HG02763 (cell line): ENCODE measurements around the gene CCL22.

Experiments used
- ATAC-seq: cut with Tn5 transposase; IDR thresholded peaks from one replicate; pipeline ENCODE4 v1.9.1; 2021; ENCODE audit warnings: mild to moderate bottlenecking, moderate library complexity; ENCODE audit not compliant: unreplicated experiment

The CCL22 gene

DNA sequence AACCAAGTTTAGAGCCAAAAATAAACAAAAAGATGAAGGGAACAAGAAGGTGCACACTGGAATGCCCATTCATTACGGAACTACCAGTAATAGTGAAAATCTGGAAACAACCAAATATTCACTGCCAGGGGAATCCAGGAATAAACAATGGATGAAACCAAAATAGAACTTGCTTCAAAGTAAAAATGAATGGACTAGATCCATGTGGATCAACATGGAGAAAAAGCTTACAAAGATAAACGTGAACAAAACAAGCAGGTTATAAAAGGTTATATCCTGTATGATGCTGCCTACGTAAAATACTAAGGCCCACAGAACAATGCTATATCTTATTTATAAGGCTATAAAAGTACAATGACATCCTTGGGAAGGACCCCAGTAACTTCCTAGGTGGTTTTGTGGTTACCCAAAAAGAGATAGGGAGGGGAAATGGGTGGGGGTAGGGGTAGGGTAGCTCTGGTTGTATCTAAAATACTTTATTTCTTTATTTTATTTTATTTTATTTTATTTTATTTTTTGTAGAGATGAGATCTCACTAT, 12.8 kb upstream of the CCL22 start:
- no peak for ATAC-seq

DNA sequence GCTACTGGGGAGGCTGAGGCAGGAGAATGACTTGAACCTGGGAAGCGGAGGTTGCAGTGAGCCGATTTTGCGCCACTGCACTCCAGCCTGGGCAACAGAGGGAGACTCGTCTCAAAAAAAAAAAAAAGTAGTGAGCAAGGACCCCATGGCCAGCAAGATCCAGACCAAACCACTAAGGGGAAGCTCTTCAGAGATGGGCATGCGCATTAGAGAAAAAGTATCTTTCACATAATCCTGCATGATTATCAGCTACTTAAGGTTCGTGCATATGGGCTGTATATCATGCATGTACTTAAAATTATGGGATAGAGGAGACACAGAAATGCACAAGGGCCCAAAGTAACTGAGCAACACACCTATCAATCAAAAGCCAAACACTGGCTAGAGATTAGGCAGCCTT, 10.7 kb upstream of the CCL22 start:
- ATAC-seq, result no peak

DNA sequence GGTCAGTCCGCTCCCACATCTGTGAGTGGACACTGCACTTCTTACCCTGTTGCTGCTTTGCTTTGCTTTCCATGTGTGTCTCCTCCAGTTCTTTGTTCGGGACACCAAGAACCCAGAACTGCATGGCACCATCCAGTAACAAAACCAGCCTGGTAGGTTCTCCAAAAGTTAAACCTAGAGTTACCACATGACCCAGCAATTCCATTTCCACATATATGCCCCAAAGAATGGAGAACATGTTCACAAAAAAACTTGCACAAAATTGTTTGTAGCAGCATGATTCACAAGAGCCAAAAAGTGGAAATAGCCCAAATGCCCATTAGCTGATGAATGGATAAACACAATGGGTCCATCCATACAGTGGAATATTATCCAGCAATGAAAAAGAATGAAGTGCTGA, 10.3 kb upstream of the CCL22 start:
- no peak for ATAC-seq

DNA sequence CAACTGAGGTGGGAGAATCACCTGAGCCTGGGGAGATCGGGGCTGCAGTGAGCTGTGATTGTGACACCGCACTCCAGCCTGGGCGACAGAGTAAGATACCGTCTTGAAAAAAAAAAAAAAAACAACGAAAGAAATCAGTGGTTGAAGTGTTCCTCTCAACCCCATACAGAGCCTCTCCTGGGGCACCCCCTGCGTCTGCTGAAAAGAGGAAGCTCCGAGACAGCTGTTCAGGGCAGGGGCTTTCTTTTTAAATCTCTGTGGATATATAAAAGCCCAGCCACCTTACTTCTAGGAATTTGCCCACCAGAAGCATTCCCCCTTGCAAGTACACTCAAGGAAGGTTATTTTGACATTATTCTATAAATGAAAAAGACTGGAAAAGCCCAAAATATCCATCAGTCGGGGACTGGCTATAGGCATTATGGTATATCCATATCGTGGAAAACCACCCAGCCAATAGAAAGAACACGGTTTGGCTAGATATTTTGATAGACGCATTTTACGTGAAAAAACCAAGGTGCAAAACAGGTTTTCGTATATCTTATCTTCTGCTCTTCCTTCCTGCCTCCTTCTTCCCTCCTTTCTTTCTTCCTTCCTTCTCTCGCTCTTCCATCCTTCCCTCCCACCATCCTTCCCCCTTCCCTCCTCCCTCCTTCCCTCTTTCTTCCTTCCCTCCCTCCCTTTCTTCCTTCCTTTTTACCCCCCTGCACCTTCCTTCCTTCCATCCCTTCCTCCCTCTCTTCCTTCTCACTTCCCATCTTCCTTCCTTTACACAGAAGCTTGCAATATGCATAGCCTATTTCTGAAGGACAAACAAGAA, 9.2 kb upstream of the CCL22 start:
- peak; percentile 88 for ATAC-seq

DNA sequence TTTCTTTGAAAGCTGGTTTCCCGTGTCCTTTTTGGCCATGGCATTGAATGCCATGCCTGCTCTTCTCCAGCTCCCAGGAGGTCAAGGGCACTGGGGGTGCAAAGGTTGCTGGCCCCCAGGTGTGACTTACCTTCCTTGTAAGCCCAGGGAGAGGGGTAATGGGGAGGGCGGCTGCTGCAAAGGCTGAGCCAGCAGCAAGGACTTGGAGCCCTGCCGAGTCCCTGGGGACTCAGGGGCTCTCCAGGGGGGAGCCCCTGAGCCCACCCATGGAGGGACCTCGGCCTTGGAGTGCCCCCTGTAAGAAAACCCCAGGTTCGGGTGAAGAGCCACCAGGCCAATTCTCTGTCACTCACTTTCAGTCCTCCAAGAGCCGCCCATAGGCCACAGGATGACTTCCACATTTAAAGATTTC, 5.9 kb upstream of the CCL22 start:
- no peak for ATAC-seq

DNA sequence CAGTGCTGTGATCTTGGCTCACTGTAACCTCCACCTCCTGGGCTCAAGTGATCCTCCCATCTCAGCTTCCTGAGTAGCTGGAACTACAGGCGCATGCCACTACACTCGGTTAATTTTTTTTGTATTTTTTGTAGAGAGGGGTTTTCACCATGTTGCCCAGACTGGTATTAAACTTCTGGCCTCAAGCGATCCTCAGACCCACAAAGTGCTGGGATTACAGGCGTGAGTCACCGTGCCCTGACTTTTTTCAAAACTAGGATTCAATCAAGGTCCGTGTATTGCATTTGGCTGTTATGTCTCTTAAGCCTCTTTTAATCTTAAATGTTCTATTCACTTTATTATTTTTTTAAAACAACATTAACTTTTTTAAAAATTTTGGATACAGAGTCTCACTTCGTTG, 4.3 kb upstream of the CCL22 start:
- no peak for ATAC-seq

DNA sequence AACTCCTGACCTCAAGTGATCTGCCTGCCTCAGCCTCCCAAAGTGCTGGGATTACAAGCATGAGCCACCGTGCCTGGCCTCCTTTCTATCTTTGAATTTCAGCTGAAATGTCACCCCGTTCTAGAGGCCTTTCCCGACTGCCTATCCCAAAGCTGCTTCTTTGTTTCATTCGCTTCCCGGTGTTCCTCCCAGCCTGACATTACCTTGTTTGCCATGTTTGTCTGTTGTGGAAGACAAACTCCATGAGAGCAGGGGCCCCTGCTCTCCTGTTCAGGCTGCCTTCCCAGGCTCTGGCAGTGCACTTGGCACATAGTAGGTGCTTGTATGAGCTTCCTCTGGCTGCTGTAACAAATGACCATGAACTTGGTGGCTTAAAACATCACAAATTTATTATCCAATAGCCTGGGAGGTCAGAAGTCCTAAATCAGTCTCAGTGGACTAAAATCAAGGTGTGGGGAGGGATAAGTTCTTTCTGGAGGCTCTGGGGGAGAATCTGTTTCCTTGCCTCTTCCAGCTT, 2.6 kb upstream of the CCL22 start:
- ATAC-seq, result no peak

DNA sequence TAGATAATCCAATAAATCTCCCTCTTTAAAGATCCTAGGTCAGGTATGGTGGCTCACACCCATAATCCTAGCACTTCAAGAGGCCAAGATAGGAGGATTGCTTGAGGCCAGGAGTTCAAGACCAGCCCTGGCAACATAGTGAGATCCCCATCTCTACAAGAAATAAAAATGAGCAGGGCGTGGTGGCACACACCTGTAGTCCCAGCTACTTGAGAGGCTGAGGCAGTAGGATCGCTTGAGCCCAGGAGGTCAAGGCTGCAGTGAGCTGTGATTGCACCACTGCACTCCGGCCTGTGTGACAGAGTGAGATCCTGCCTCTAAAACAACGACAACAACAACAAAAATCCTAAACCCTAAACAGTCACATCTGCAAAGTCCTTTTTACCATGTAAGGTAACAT, 2.0 kb upstream of the CCL22 start:
- ATAC-seq, result no peak

DNA sequence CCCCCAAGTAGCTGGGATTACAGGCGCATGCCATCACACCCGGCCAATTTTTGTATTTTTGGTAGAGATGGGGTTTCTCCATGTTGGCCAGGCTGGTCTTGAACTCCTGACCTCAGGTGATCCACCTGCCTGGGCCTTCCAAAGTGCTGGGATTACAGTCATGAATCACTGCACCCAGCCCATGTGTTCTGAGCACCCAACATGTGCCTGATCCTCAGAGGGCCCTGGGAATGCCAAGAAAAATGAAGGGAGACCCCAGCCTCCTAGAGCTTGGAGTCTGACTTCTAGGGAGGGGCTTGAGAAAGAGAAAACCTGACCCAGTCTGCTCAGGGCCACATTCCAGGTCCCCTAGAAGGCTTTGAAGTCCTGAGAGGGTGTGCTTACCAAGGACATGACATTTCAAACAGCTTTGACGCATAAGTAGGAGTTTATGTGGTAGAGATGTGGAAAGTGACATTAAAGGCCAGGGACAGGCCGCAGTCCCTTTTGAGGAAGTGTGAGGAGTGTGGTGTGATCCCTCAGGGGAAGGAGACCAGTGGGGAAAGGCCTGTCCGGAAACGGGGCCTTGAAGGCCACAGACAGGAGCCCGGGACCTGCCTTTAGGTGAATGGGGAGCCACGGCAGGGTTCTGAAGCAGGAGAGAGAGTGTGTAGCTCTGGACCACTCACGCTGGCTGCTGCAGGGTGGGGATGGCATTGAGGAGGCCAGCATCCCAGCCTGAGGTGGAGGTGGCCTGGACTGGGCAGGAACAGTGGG, 1.1 kb upstream of the CCL22 start:
- no peak for ATAC-seq

DNA sequence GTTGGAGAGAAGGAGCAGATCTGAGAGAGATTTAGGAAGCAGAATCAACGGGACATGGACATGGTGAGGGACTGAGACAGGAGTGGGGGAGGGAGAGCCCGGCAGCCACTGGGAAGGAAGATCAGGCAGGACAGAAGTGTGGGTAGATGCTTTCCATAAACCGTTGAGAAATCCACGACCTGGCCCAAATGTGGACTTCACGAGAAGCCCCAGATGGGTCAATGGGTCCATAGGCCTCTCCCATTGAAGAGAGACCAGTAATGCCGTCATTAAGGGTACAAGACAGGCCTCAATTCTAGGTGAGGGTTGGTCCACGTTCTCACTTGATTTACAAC, 530 bp upstream of the CCL22 start:
- no peak for ATAC-seq

DNA sequence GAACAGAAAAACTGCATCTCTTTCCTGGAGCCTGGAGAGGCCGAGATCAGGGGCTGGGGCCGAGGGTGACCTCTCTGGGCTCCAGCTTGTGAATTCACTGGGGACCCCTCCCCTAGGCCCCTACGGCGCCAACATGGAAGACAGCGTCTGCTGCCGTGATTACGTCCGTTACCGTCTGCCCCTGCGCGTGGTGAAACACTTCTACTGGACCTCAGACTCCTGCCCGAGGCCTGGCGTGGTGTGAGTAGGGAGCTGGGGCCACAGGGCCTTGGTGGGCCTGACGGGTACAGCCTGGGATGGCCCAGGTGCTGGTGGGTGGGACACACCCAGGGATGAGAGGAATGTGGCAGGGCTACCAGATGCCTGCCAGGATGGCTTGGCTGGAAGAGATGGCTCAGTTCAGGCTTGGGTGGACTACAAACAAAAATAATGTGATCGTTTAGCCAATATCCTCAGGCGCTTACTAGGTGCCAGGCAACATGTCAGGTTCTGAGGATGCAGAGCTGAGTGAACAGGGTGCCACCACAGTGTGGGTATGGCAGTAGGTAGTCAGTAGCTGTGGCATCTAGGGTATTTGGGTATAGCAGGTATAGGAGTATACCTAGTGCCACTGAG, 1.8 kb downstream of the CCL22 start:
- no peak for ATAC-seq

DNA sequence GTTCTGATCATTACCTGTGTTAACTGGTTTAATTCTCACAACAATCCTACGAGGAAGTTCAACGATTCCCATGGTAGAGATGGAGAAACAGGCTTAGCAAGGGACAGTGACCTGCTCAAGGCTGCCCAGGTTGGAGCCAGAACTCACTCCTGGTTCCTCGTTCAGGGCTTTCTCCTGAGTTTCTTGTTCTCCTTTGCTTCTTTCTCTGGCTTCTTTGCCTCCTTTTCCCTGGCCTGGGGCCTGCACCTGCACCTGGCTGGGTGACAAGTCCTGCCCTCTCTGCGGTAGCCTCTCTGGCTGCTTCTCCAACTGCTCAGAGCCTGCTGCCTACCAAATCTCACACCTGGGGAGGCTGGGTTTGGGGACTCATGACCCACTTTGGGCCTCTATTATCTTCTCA, 2.8 kb downstream of the CCL22 start:
- ATAC-seq, result no peak

DNA sequence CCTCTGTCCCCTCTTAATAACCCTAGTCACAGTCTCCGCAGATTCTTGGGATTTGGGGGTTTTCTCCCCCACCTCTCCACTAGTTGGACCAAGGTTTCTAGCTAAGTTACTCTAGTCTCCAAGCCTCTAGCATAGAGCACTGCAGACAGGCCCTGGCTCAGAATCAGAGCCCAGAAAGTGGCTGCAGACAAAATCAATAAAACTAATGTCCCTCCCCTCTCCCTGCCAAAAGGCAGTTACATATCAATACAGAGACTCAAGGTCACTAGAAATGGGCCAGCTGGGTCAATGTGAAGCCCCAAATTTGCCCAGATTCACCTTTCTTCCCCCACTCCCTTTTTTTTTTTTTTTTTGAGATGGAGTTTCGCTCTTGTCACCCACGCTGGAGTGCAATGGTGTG, 5.6 kb downstream of the CCL22 start:
- ATAC-seq, result no peak

DNA sequence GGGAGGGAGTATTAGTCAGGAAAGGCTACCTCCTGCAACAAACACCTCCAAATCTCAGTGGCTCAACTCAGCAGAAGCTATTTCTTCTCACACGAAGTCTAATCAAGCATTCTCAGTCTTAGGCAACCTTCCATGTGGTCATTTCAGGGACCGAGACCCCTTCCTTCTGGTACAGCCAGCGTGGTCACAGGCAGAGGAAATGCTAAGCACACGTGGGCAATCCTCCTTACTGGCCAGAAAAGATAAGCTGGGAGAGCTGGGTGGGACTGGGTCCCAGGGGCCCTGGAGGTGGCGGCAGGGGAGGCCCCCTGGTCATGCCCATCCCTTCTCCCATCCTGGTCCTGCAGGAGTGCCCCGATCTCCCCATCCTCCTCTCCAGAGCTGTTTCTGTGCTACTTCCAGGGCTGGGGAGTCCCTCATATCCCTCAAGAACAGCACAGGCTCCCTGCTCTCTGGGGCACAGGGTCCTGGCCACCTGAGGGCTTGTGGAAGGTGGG, 8.0 kb downstream of the CCL22 start:
- ATAC-seq, result no peak

DNA sequence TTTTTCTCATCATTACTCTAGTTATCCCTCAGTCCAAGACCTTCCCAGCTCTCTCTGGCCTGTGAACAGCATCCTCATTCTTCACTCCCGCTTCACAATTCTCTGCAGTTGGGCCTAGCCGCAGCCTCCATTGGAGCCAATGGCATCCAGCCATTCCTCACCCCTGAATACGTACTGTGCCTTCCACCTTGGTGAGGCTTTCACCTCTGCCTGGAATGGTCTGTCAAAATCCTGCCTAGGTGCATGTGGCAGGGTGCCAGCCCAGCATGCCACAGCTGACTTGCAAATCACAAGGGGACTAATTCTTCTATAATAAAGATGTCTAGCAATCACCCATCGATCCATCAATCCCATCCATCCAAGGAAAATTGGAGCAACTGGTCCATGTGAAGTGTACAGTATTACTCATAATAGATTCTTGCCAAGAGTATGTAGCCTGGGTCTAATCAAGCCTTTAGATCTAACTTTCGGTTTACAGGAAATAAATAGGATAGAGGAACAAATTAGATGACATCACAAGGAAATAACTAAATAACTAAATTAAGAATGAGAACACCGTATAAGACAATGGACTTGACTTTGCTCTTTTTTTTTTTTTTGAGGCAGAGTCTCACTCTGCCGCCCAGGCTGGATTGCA, 8.7 kb downstream of the CCL22 start:
- no peak for ATAC-seq

DNA sequence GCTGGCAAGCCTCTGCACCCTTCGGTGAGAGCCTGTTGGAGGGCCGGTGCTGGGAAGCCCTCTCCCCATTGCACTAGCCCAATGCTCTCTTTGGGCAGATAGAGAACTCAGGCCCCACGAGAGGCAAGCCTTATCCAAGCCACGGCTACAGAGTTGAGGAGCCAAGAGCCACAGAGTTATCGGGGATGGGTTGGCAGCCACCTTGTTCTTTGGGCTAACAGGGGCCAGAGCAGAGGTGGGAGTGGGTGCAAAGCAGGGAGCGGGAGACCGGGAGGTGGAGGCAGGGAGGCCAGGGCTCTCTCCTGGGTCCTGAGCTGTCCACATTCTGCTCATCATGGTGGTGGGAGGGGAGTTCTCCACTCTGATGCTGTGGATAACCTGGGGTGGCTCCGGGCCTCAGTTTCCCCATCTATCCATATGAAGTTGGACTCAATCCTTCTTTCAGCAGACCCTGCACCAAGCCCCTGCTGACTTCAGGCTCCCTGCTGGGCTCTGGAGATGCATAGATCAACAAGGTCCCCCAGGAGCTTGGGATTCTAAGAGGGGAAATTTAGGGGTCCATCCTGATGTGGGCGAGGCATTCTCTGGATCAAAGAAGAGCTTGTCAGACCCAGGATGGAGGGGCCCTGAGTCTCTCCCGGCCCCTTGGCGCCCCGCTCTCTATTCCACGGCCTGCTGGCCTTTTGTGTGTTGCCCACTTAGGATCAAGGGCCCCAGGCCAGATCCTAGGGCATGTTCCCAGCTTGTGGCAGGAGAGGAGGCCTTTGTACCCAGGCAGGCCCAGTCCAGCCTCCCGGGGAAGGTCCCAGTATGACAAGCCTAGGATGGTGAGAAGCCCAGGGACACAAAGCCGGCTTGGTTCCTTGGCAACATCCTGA, 13.2 kb downstream of the CCL22 start:
- no peak for ATAC-seq

DNA sequence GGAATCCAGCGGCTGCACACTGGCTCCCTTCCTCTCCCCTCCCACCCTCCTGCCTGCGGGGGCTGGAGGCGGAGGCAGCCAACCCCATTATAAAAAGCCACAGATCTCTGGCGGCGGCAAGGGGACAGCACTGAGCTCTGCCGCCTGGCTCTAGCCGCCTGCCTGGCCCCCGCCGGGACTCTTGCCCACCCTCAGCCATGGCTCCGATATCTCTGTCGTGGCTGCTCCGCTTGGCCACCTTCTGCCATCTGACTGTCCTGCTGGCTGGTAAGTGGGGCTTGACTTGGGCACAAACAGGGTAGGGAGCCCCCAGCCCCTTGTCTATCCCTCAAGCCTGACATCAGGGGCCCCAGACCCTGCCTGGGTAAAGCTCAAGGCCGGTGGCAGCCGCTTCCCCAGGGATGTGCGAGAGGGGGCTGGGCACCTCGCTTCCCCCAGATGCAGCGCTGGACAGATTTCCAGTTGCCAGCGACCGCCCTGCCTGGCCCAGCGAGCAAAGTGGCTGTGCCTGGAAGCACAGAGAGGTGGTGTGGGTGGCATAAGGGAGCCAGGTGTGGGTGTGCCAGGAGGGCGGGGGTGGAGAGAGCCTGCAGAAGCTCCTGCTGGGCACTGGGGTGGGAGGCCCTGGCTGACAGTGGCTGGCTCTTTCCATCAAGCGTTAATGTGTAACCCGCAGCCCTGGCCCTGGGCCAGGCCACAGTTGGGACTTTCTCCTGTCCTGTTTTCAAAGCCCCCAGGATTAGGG, 14.0 kb downstream of the CCL22 start, which contains the start of gene CX3CL1:
CX3CL1 (plus strand) TSS at position 119 of the 745 bp plus-strand sequence; CDS start at position 198, 79 bp downstream.
- no peak for ATAC-seq

DNA sequence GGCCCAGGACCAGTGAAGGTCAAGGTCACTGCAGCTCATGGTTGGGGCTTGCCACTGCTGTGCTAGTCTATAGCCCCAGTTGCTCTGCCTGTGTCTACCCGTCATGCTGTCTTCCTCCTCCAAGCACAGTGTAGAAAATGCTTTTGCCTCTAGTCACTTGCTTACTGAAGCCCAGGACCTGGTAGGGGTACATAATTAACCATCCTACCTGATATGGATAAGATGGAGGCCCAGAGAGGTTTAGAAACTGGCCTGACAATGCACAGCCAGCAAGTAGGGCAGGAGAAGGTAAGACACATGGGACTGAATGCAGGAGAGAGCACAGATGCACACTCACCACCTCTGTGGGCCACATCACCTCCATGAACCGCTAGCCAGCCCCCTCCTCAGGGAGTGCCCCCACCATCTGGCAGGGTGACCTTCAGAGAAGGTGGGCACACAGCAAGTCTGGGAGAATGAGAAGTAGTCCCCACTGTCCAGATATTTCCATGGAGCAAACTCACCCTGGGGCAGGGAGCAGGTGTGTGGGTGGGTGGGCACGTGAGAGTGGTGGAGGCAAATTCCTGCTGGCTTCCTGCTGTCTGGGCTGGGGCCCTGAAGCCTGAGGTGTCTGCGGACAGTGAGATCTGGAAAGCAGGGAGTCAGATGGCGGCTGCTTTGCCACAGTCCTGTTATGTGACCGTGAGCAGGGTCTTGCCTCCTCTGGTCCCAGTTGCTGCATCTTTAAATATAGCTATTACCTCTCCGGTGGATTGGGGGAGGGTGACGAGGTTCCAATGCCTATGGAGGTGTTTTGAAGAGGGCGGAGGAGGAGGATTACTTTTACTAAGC, 14.7 kb downstream of the CCL22 start:
- no peak for ATAC-seq
